Suprapubic skin (tissue), 3 donors: ENCODE results near the gene DOCK6.

ENCODE experiments used
- POLR2A ChIP-seq, 2 donors: fragments of 450-650 bp; IDR thresholded peaks; one replicate each; pipeline ENCODE4 v1.6.1; 2017; ENCODE audit warnings: antibody characterized with exemption in 2 of 2, mild to moderate bottlenecking in 2 of 2, moderate library complexity in 2 of 2
- TF ChIP-seq, protein P1 (sequence below), 2 donors: fragments of 200-600 bp in 1 of 2; fragments of 450-650 bp in 1 of 2; sonication (generic) in 1 of 2; IDR thresholded peaks; one replicate each; pipeline ENCODE4 v1.5.1; 2016 to 2019; ENCODE audit warnings: antibody characterized with exemption in 2 of 2, mild to moderate bottlenecking in 1 of 2, moderate library complexity in 1 of 2

DNA sequence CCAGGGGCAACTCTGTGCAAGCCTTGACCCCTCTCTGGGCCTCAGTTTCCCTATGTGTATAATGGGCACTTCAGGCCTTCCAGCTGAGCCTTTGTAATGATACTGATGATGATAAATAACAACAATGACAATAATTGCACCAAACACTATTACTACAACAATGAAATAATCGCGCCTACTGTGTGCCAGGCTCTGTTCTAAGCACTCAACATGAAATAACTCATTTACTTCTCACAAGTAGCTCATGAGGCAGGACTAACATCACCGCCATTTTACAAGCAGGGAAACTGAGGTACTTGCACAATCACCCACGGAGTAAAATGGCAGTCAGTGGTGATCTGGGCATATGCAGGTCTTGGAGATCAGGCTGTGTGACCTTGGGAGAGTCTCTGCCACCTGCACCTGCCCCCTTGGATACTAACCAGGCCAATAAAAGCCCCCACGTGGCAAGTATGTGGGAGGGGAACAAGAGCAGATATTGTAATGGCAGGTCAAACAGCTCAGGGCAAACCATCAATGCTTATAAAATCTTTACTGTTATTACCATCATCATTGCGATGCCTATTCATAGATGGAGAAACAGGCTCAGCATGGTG, 23.4 kb downstream of the DOCK6 start:
- no peak for TF ChIP-seq POLR2A (IDR thresholded peaks at IDR 0.05)
- TF ChIP-seq, protein P1, sequence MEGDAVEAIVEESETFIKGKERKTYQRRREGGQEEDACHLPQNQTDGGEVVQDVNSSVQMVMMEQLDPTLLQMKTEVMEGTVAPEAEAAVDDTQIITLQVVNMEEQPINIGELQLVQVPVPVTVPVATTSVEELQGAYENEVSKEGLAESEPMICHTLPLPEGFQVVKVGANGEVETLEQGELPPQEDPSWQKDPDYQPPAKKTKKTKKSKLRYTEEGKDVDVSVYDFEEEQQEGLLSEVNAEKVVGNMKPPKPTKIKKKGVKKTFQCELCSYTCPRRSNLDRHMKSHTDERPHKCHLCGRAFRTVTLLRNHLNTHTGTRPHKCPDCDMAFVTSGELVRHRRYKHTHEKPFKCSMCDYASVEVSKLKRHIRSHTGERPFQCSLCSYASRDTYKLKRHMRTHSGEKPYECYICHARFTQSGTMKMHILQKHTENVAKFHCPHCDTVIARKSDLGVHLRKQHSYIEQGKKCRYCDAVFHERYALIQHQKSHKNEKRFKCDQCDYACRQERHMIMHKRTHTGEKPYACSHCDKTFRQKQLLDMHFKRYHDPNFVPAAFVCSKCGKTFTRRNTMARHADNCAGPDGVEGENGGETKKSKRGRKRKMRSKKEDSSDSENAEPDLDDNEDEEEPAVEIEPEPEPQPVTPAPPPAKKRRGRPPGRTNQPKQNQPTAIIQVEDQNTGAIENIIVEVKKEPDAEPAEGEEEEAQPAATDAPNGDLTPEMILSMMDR (IDR thresholded peaks at IDR 0.05) = no peak
